GM12874 (cell line): Measurements from ENCODE around the gene LIAS.

Experiments used
- CTCF ChIP-seq: IDR thresholded peaks from 2 replicates; pipeline ENCODE4 v1.5.1; 2011; ENCODE audit warnings: low read depth, mild to moderate bottlenecking, control low read depth, low read length, moderate library complexity; ENCODE audit not compliant: insufficient read depth

The LIAS gene

GRCh38 chr4:39495446-39496213 is 36.8 kb downstream of the LIAS start:
- no peak for TF ChIP-seq CTCF

GRCh38 chr4:39497909-39498726 is 39.3 kb downstream of the LIAS start:
- no peak for TF ChIP-seq CTCF

- no peak for TF ChIP-seq CTCF
Measured at GRCh38 chr4:39498727-39499020, 39.8 kb downstream of the LIAS start.

GRCh38 chr4:39502019-39502663 is 43.3 kb downstream of the LIAS start:
- no peak for TF ChIP-seq CTCF

- no peak for TF ChIP-seq CTCF
Measured at GRCh38 chr4:39504538-39504937, 45.7 kb downstream of the LIAS start.

- no peak for TF ChIP-seq CTCF
Measured at GRCh38 chr4:39505581-39505980, 46.7 kb downstream of the LIAS start.

GRCh38 chr4:39510348-39510929 is 51.6 kb downstream of the LIAS start:
- no peak for TF ChIP-seq CTCF
